ENCODE results near the gene ZFHX2. TPM values are rescaled to one million over a fixed set of nuclear protein-coding genes. Genes with fewer than 3 reads are reported as not detected.
A peak's percentile ranks its signal among the peaks of the same experiment; 100 is the strongest.

Gene ZFHX2
- total RNA-seq, 1 donor from 2014 or later: 9.9 TPM

DNA sequence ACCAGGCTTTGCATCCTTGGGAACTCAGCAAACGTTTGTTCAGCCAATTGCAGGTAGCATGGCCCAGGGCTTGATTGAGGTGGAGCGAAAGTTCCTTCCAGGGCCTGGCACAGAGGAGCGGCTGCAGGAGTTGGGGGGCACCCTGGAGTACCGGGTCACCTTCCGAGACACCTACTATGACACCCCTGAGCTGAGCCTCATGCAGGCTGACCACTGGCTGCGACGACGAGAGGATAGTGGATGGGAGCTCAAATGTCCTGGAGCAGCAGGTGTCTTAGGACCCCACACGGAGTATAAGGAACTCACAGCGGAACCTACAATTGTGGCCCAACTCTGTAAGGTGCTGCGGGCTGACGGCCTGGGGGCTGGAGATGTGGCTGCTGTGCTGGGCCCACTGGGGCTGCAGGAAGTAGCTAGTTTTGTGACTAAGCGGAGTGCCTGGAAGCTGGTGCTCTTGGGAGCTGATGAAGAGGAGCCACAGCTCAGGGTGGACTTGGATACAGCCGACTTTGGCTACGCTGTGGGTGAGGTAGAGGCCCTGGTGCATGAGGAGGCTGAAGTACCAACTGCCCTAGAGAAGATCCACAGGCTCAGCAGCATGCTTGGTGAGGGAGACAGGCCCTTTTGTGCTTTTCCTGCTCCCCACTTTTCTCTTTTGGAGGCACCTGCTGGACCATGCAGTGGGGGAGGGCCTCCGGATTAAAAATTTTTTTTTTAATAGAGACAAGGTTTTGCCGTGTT is 5.3 kb upstream of the ZFHX2 start:
- DNase-seq (ENCODE audit: low read depth, low spot score): no peak
- H3K27me3 Mint-ChIP-seq (ENCODE audit: low read depth): no peaks in the 10 kb centered on the region
- no peaks in the 10 kb centered on the region for H3K9me3 Mint-ChIP-seq
- peak overlapping the region; percentile 95 for H3K4me3 Mint-ChIP-seq
- no peaks in the 10 kb centered on the region for H3K36me3 Mint-ChIP-seq (ENCODE audit: low read depth)
- TF ChIP-seq CTCF (conservative IDR thresholded peaks at IDR 0.05): no peak
- peaks cover 34% of the 10 kb centered on the region for H3K4me1 Mint-ChIP-seq
- no peak overlapping the region for H3K27ac Mint-ChIP-seq (ENCODE audit: unreplicated experiment)

DNA sequence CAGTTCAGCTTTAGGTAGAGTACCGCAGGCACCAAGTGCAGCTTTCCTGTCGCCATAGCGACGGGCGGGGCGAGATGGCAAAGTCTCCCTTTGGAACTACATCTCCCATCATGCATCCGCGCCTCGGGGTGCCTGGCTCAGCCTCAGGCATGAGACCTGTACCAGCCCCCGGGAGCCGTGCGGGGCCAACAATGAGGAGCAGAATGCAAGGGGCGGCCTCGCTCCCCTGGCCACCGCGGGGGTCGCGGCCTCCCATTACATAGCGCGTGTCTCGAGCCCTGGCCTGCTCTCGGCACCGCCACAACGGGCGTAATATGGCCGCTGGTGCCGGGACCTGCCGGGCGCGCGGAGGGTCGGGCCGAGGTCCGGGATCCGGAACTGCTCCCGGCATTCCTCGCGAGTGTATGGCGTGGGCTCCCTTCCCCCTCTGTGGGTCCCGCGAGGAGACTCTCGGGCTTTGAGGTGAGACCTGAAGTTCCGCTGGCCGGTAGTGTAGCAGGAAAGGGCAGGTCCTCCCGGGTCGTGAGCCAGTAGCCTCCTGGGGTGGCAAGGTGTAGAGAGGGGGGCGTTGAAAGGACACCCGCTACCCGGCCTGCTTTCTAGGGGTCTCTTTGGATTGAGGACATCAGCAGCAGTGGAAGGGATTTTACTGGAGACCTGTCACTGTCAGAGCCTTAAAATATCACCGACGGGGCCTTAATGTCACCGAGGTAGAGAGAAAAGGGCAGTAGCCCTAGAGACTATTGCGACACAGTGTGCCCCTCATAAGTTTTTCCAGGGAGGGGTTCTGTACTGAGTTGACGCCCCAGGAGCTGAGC is 4.5 kb upstream of the ZFHX2 start, which contains the start of gene THTPA:
TSS of gene THTPA (plus strand) at position 390 of the 818 bp plus-strand sequence. CDS start 487 bp downstream, outside the sequence.
- peaks cover 37% of the 10 kb centered on the region for H3K4me1 Mint-ChIP-seq

DNA sequence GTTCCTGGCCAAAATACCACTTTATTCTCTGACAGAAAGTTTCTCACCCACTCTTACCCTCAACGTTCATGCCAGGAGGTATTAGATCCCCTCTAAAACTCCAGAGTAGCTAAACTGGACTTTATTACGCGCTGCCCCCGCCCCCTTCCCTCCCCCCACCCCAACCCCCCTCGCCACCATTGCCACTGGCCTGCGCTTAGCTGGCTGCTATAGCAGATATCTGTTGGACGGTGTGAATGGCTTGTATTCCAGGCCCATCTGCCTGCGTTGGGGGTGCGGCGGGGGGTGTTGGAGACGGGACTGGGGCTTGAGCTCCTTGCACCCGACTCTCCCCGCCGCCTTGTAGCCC is 3.9 kb upstream of the ZFHX2 start:
- peak overlapping the region; percentile 97 for H3K27ac Mint-ChIP-seq (ENCODE audit: unreplicated experiment)

More for the DNA sequence above, 4.5 kb upstream of the ZFHX2 start, which contains the start of gene THTPA:
- no peak for TF ChIP-seq CTCF (conservative IDR thresholded peaks at IDR 0.05)
- Mint-ChIP-seq H3K4me3 (peak within 1 kb of the TSS; percentile 95), H3K36me3 (ENCODE audit: low read depth) (no peaks in the 10 kb centered on the region), H3K27me3 (ENCODE audit: low read depth) (no peaks in the 10 kb centered on the region), H3K9me3 (no peaks in the 10 kb centered on the region), H3K27ac (ENCODE audit: unreplicated experiment) (peak within 1 kb of the TSS; percentile 97)
- peak; percentile 88 for DNase-seq (ENCODE audit: low read depth, low spot score)

GRCh38 chr14:23550812-23551265 is 726 bp downstream of the ZFHX2 start:
- TF ChIP-seq CTCF (conservative IDR thresholded peaks at IDR 0.05): no peak
- no peaks in the 10 kb centered on the region for H3K9me3 Mint-ChIP-seq
- H3K4me3 Mint-ChIP-seq: no peak overlapping the region
- no peaks in the 10 kb centered on the region for H3K36me3 Mint-ChIP-seq (ENCODE audit: low read depth)
- peak overlapping the region; percentile 21 for H3K27ac Mint-ChIP-seq (ENCODE audit: unreplicated experiment)
- no peak for DNase-seq (ENCODE audit: low read depth, low spot score)
- H3K4me1 Mint-ChIP-seq: peaks cover 12% of the 10 kb centered on the region
- H3K27me3 Mint-ChIP-seq (ENCODE audit: low read depth): no peaks in the 10 kb centered on the region

More for the DNA sequence above, 3.9 kb upstream of the ZFHX2 start:
- no peak for TF ChIP-seq CTCF (conservative IDR thresholded peaks at IDR 0.05)
- peaks cover 37% of the 10 kb centered on the region for H3K4me1 Mint-ChIP-seq
- H3K27me3 Mint-ChIP-seq (ENCODE audit: low read depth): no peaks in the 10 kb centered on the region
- peak overlapping the region; percentile 95 for H3K4me3 Mint-ChIP-seq
- H3K36me3 Mint-ChIP-seq (ENCODE audit: low read depth): no peaks in the 10 kb centered on the region
- H3K9me3 Mint-ChIP-seq: no peaks in the 10 kb centered on the region
- no peak for DNase-seq (ENCODE audit: low read depth, low spot score)

GRCh38 chr14:23550131-23550811 is 1.3 kb downstream of the ZFHX2 start:
- Mint-ChIP-seq H3K4me3 (no peak overlapping the region), H3K36me3 (ENCODE audit: low read depth) (no peaks in the 10 kb centered on the region), H3K27ac (ENCODE audit: unreplicated experiment) (no peak overlapping the region), H3K27me3 (ENCODE audit: low read depth) (no peaks in the 10 kb centered on the region), H3K9me3 (no peaks in the 10 kb centered on the region), H3K4me1 (peaks cover 12% of the 10 kb centered on the region)
- TF ChIP-seq CTCF (conservative IDR thresholded peaks at IDR 0.05): no peak
- DNase-seq (ENCODE audit: low read depth, low spot score): no peak
